Mesodermal cell (in vitro differentiated cells): ENCODE results near the gene ZCCHC4.

ENCODE experiments used
- H3K27ac ChIP-seq: 2 replicates; pipeline ENCODE4 v1.7.0; 2013; ENCODE audit warnings: mild to moderate bottlenecking, low read depth, low read length, moderate library complexity; ENCODE audit not compliant: severe bottlenecking
- H3K36me3 ChIP-seq: 2 replicates; pipeline ENCODE4 v1.7.1; 2013; ENCODE audit warnings: mild to moderate bottlenecking, low read length, moderate library complexity; ENCODE audit not compliant: control insufficient read depth, insufficient read depth
- H3K4me1 ChIP-seq: one replicate; pipeline ENCODE4 v1.7.1; 2013; ENCODE audit warnings: mild to moderate bottlenecking, low read length; ENCODE audit not compliant: insufficient read depth, control insufficient read depth, poor library complexity, severe bottlenecking
- H3K4me3 ChIP-seq: 2 replicates; pipeline ENCODE4 v1.7.0; 2013; ENCODE audit warnings: low read length, control low read depth, mild to moderate bottlenecking; ENCODE audit not compliant: insufficient read depth, poor library complexity, severe bottlenecking; ENCODE audit errors: extremely low read depth
- H3K9me3 ChIP-seq: 2 replicates; pipeline ENCODE4 v1.7.1; 2013; ENCODE audit warnings: mild to moderate bottlenecking, low read length, moderate library complexity; ENCODE audit not compliant: control insufficient read depth
- WGBS, 2 experiments: methylation state at CpG; one replicate each; pipeline ENCODE4 v1.1.5; 2013; ENCODE audit warnings: missing lambda C conversion rate in 2 of 2; ENCODE audit not compliant: insufficient coverage in 2 of 2; 5-methylcytosine and 5-hydroxymethylcytosine counted together

Gene ZCCHC4

DNA sequence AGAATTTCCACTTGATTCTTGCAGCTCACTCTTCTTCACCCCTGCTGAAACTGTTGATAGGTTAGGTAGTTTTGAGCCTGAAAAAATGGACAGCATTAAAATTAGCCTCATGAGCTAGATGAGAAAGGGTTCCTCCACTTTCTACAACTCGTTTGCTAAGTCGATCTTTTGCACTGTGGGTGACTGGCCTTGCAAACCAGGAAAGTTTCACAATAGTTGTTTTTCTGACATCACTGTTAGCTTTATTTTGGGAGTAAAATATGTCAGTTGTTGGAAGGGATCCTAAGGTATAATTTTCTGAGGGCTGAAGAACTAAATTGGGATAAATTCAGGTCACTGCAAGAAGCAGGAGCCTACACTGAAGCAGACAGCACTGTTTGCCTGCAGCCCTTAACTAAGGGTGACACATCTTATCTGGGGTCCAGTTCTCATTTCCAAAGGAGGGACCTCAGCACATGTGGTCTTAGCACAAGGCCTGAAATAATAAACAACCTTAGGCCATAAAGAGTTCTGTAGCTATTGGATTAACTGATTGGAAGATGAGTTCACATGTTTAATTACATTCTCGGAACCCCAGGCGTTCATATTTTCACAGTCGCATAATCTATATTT lies 93.6 kb downstream of the ZCCHC4 start:
- H3K4me3 ChIP-seq, result no peak overlapping the region
- WGBS, 2 experiments, result 94 to 100% methylated on average over 2 of the region's 5 CpGs
- H3K9me3 ChIP-seq, result no peaks in the 10 kb centered on the region
- H3K36me3 ChIP-seq, result peaks cover 74% of the 10 kb centered on the region
- H3K4me1 ChIP-seq, result no peaks in the 10 kb centered on the region
- H3K27ac ChIP-seq, result no peak overlapping the region

DNA sequence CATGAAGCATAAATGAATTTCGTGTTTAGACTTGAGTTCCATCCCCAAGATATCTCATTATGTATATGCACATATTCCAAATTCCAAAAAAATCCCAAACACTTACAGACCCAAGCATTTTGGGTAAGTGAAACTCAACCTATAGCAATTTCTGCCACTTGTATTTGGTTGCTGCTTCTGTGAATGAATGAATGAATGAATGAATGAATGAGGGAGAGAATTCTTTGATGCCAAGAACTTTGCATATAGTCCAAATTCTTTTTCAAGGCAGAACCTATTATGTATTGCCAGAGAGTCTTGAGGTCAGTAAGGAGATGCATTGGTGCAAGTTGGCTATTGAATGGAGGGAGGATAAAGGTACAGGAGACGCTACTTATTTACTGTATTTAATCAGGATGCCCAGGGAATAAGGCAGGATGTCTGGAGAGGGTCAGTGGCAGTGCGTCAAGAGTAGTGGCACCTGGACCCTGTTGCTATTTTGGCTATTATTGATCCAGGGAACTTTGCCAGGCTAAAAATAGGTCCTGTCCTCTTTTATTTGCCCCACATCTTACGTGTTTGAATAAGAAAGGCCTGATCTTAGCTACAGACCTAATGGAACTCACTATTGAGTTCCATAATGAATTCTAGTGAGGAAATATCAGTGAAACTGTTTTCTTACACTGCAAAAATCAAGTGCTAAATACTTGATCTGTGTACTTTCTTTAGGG lies 98.4 kb downstream of the ZCCHC4 start:
- Histone ChIP-seq H3K4me3 (no peak overlapping the region), H3K27ac (no peak overlapping the region), H3K36me3 (peaks cover 72% of the 10 kb centered on the region), H3K9me3 (no peaks in the 10 kb centered on the region), H3K4me1 (no peaks in the 10 kb centered on the region)
- WGBS, 2 experiments, result 92 to 94% methylated on average over 3 of the region's 4 CpGs

GRCh38 chr4:25413261-25413660 lies 100.7 kb downstream of the ZCCHC4 start:
- peaks cover 72% of the 10 kb centered on the region for H3K36me3 ChIP-seq

GRCh38 chr4:25417014-25417413 lies 104.4 kb downstream of the ZCCHC4 start:
- Histone ChIP-seq H3K4me3 (no peak overlapping the region), H3K27ac (no peak overlapping the region), H3K4me1 (no peaks in the 10 kb centered on the region), H3K36me3 (peaks cover 42% of the 10 kb centered on the region), H3K9me3 (no peaks in the 10 kb centered on the region)
- 100% methylated on average over 1 of the region's 2 CpGs; no CpG with 5 or more reads in 1 of the 2 experiments for WGBS, 2 experiments

More at GRCh38 chr4:25413261-25413660, 100.7 kb downstream of the ZCCHC4 start:
- Histone ChIP-seq H3K27ac (no peak overlapping the region), H3K4me3 (no peak overlapping the region), H3K9me3 (no peaks in the 10 kb centered on the region), H3K4me1 (no peaks in the 10 kb centered on the region)
- 88 to 100% methylated on average over 1 to 2 of the region's 3 CpGs for WGBS, 2 experiments
